ENCODE results near the gene ZBED2. TPM values are rescaled to one million over a fixed set of nuclear protein-coding genes. Genes with fewer than 3 reads are reported as not detected.

ZBED2 gene
- polyA plus RNA-seq, 12 donors: 0.16 to 0.50 (median 0.17) TPM; not detected in 9

DNA sequence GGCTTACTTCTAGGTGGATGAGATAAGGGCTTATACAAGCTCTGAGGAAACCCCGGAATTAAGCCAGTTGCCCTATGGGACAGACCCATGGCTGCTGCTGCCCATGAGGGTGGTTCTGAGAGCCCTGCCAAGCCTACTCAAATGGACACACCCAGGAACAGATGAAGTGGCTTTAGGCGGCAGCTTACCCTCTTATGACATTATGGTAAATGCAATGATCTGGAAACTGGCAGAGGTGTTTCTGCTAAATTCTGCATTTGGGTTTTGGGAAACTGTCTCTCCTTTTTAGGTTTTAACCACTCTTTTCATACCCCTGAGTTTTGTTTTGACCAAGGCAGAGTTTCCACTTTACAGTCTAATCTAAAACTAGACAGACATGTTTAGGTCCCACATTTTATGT is 9.0 kb upstream of the ZBED2 start:
- no peak for DNase-seq

DNA sequence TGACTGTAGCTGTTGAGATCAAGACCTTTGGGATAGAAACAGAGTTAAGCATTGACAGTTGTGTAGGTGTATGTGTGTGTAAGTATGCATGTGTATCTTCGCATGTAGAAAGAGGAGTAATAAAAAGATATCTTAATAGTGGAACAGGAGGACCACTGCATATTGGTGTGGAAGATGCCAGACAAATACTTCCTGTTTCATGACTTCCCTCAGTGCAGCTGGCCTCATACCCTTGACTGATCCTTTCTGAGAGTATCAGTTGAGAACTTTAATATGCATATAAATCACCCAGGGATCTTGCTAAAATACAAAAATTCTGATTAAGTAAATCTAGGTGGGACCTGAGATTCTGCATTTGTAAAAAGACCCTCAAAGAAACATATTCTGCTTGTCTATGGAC is 8.5 kb upstream of the ZBED2 start:
- no peak for DNase-seq

GRCh38 chr3:111601810-111602209 is 6.7 kb upstream of the ZBED2 start:
- DNase-seq: no peak

DNA sequence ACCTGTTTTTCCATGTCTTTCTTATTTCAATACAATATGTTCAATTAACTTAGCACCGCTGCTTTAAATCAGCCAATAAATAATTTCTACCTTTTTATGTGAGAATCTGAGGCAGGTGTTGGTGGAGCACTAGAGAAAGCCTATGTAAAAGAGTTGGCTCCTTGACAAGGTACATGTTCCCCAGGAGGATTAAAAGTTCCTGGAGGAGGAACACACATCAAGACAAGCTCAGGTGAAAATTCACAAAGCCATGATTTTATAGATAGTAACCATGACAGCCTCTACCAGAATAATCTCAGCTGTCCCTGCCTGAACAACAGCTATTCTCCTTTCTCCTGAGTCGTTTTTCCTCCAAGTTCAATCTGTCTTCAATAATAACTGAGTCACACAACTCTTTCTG is 3.4 kb upstream of the ZBED2 start:
- DNase-seq: no peak

DNA sequence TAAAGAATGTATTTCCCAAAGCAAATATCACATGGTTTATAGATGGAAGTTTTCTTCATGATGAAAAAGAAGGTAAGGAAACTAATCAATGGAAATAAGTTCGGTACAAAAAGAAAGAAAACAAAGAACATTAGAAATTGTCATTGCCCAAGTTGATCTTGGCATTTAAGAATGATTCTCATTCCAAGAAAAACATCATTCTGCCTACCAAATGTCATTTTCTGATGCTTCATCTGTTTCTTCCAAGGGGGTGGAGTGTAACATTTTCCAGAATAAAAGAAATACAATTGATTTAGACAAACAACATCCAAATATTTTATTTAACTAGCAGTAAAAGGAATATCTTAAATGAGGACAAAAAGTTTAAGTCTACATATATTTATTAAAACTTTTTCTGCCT is 3.0 kb upstream of the ZBED2 start:
- DNase-seq: no peak

DNA sequence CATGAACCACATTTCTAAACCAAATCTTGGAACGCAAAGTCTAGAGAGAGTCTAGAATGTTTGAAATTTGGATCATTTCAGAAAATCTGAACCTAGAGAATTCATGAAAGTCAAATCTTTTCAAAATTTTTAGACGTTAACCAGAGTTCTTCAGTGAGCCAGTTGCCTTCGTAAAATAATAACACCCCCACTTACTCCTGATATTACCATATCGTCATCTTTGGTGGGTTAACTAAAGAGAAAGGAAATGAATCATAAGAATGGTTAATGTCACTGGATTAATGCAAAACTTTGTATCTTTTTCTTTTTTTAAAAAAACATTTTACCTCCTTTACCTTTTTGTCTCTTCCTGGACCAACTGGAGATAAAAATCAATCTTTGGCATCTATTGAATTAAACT is 1.2 kb upstream of the ZBED2 start:
- no peak for DNase-seq

- no peak for DNase-seq
Observed at GRCh38 chr3:111594781-111595180, 365 bp downstream of the ZBED2 start.

- DNase-seq: no peak
Observed at GRCh38 chr3:111594205-111594604, 941 bp downstream of the ZBED2 start.

GRCh38 chr3:111593666-111594065 is 1.5 kb downstream of the ZBED2 start:
- no peak for DNase-seq

DNA sequence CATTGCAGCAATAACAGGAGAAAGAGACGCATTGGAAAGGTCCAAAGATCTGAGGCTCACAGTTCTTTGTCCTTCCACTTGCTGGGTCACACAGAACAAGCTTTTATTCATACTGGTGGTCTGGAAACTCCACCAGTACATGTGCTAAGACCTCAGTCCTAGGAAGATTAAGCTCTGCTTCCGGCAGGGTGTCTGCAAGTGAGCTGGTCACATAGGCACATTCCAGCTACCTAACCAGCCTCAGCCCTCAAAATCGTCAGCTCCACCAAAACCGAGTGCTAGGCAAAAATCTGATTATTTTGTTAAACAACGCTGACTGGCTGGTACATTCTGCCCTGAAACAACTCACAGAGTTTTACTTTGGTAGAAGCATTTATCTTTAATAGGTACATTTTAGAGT is 2.2 kb downstream of the ZBED2 start:
- no peak for DNase-seq

DNA sequence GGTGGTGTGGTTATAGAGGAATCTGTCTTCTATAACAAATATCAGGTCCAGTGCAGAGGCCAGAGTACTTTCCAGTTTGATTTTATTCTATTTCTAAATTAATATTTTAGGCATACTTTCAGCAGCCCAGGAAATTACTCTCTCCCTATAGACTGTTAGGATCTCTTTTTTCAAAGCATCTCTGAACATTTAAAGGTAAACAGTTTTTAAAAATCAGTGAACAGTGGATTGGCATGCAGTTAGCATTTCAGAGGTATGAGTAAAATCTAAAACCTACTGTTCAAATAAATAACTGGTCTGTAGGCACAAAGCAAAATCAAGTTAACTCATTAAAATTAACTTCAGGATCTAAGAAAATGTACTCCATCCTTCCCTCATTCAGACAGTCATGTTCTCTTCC is 3.0 kb downstream of the ZBED2 start:
- no peak for DNase-seq

GRCh38 chr3:111591555-111591954 is 3.6 kb downstream of the ZBED2 start:
- DNase-seq: no peak

- DNase-seq: no peak
Observed at GRCh38 chr3:111590143-111590491, 5.0 kb downstream of the ZBED2 start.

DNA sequence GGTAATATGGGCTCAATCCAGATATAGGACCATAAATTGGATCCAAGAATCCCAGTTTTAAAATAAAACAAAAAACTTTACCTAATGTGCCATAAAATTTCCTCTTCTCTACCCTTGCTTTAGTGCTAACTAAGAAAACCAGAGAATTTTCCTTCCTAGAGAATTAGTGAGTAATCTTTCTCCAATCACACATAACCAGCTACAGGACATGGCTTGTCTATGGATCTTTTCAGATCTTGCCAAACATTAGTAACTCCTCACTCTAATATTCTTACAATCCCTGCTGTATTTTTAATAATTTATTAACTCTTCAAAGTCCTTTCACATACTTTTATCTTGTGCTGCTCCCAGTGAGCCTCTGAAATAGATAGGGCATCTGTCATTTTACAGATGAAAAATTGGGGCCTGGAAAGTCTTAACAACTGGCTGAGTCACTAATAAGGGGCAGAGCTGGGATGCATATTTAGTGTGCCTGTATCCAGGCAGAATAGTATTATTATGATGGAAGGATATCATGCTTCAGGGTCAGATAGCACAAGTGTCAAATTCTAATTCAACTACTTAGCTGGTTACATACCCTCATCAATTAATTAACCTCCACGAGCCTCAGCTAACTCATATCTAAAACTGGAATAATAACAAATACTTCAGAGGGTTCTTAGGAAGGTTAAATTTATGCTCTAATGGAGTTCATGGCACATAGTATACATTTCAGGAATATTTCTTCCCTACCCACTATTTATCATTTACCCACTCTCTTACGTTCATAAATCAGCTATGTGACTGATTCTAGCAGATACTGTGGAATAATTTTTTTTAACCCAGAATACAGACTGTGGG is 5.6 kb downstream of the ZBED2 start:
- no peak for DNase-seq

DNA sequence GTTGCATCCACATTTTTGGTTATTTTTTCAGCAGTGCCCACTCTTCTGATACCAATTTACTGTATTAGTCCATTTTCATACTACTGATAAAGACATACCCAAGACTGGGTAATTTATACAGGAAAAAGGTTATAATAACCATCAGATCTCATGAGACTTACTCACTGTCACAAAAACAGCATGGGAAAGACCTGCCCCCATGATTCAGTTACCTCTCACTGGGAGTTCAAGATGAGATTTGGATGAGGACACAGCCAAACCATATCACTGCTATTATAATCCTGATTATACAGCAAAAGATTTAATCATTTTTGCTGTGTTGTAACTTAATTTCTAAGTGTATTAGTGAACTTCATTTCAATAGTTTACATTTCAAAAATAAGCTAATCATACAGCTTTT is 6.6 kb downstream of the ZBED2 start:
- DNase-seq: no peak

DNA sequence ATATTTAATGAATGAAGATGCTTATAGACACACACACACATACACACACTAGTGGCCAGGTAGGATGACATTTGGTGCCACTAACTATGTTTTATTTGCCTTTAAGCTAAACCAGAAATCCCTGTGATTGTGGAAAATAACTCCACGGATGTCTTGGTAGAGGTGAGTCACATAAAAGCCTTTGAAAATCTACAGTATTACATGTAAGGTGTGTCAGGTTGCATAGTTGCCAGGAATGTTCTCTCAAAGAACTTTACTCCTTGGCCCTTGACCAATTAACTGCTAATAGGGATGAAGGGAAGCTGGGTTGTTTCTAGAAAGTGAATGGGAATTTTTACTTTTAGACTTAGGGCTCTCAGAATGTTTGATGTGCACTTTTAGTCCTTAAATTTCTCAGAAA is 9.9 kb downstream of the ZBED2 start:
- DNase-seq: no peak

- DNase-seq: no peak
Observed at GRCh38 chr3:111584744-111585143, 10.4 kb downstream of the ZBED2 start.

- no peak for DNase-seq
Observed at GRCh38 chr3:111582120-111582474, 13.0 kb downstream of the ZBED2 start.

- no peak for DNase-seq
Observed at GRCh38 chr3:111581403-111582119, 13.6 kb downstream of the ZBED2 start.

GRCh38 chr3:111579495-111579894 is 15.7 kb downstream of the ZBED2 start:
- no peak for DNase-seq

GRCh38 chr3:111578867-111579266 is 16.3 kb downstream of the ZBED2 start:
- DNase-seq: no peak

GRCh38 chr3:111577798-111578685 is 17.1 kb downstream of the ZBED2 start:
- DNase-seq: peak; percentile 4

GRCh38 chr3:111577113-111577512 is 18.0 kb downstream of the ZBED2 start:
- DNase-seq: no peak

All from muscle of arm (tissue), 12 donors.